ENCODE measurements around the gene LIMD2. TPM values are rescaled to one million over a fixed set of nuclear protein-coding genes. Genes with fewer than 3 reads are reported as not detected.

The LIMD2 gene
- total RNA-seq, 1 donor: 2.8 TPM

GRCh38 chr17:63685041-63685440 is 14.9 kb downstream of the LIMD2 start:
- no peak overlapping the region for H3K4me3 ChIP-seq (ENCODE audit: low read depth, low read length)
- DNase-seq (ENCODE audit: low read depth): peak; percentile 40
- no peak for TF ChIP-seq CTCF (IDR thresholded peaks at IDR 0.05; ENCODE audit: insufficient read depth, low read length)

GRCh38 chr17:63682981-63683380 is 16.9 kb downstream of the LIMD2 start:
- H3K4me3 ChIP-seq (ENCODE audit: low read depth, low read length): no peak overlapping the region
- no peak for TF ChIP-seq CTCF (IDR thresholded peaks at IDR 0.05; ENCODE audit: insufficient read depth, low read length)
- DNase-seq (ENCODE audit: low read depth): no peak

- no peak overlapping the region for H3K4me3 ChIP-seq (ENCODE audit: low read depth, low read length)
- no peak for DNase-seq (ENCODE audit: low read depth)
- no peak for TF ChIP-seq CTCF (IDR thresholded peaks at IDR 0.05; ENCODE audit: insufficient read depth, low read length)
These were observed 17.5 kb downstream of the LIMD2 start for GRCh38 chr17:63682441-63682840.

GRCh38 chr17:63681530-63681929 is 18.4 kb downstream of the LIMD2 start:
- no peak for TF ChIP-seq CTCF (IDR thresholded peaks at IDR 0.05; ENCODE audit: insufficient read depth, low read length)
- no peak overlapping the region for H3K4me3 ChIP-seq (ENCODE audit: low read depth, low read length)
- no peak for DNase-seq (ENCODE audit: low read depth)

GRCh38 chr17:63680700-63681099 is 19.2 kb downstream of the LIMD2 start:
- no peak for DNase-seq (ENCODE audit: low read depth)

GRCh38 chr17:63679214-63679613 is 20.7 kb downstream of the LIMD2 start:
- no peak overlapping the region for H3K4me3 ChIP-seq (ENCODE audit: low read depth, low read length)
- no peak for DNase-seq (ENCODE audit: low read depth)
- TF ChIP-seq CTCF (IDR thresholded peaks at IDR 0.05; ENCODE audit: insufficient read depth, low read length): no peak

More at GRCh38 chr17:63680700-63681099, 19.2 kb downstream of the LIMD2 start:
- no peak overlapping the region for H3K4me3 ChIP-seq (ENCODE audit: low read depth, low read length)
- TF ChIP-seq CTCF (IDR thresholded peaks at IDR 0.05; ENCODE audit: insufficient read depth, low read length): no peak

- TF ChIP-seq CTCF (IDR thresholded peaks at IDR 0.05; ENCODE audit: insufficient read depth, low read length): no peak
- no peak overlapping the region for H3K4me3 ChIP-seq (ENCODE audit: low read depth, low read length)
- DNase-seq (ENCODE audit: low read depth): no peak
These were observed 23.3 kb downstream of the LIMD2 start for GRCh38 chr17:63676584-63676983.
